Brain microvascular endothelial cell (primary cell): Measurements from ENCODE around the gene ADAM23.

ENCODE experiments used
- DNase-seq: peaks from one replicate; pipeline ENCODE4 v3.0.0-alpha.2; 2020
- H3K27ac ChIP-seq: fragments of 250-450 bp; sonication (Bioruptor Pico); 2 replicates; pipeline ENCODE4 v1.5.1; 2020; ENCODE audit warnings: mild to moderate bottlenecking, moderate library complexity
- H3K27me3 ChIP-seq: fragments of 250-450 bp; sonication (Bioruptor Pico); replicated peaks from 2 replicates; pipeline ENCODE4 v1.5.1; 2020; ENCODE audit warnings: mild to moderate bottlenecking
- H3K36me3 ChIP-seq: fragments of 250-450 bp; sonication (Bioruptor Pico); replicated peaks from 2 replicates; pipeline ENCODE4 v1.5.1; 2020; ENCODE audit warnings: mild to moderate bottlenecking
- H3K4me3 ChIP-seq: 2 replicates; pipeline ENCODE4 v1.5.1; 2011; ENCODE audit warnings: low read depth, mild to moderate bottlenecking, control low read depth, low read length, moderate library complexity
- CTCF ChIP-seq: IDR thresholded peaks from 2 replicates; pipeline ENCODE4 v1.5.1; 2011; ENCODE audit warnings: low read depth, mild to moderate bottlenecking, moderate library complexity, low read length, control low read depth, inconsistent platforms; ENCODE audit errors: missing control alignments
- in situ Hi-C: cut with HindIII; loops from 2 replicates; pipeline ENCODE4 v1.10.0; 2017; ENCODE audit warnings: low sequenced_read_pairs, low pct_ligation_motif_present

The ADAM23 gene

GRCh38 chr2:206477296-206477695 is 34.0 kb downstream of the ADAM23 start:
- H3K27me3 ChIP-seq: no peaks in the 10 kb centered on the region
- in situ Hi-C loops: no loop called here
- no peak overlapping the region for H3K27ac ChIP-seq
- no peak overlapping the region for H3K4me3 ChIP-seq
- DNase-seq: peak; percentile 34
- TF ChIP-seq CTCF: no peak
- H3K36me3 ChIP-seq: no peaks in the 10 kb centered on the region

- no peak for TF ChIP-seq CTCF
- in situ Hi-C loops: no loop called here
- Histone ChIP-seq H3K4me3 (no peak overlapping the region), H3K36me3 (no peaks in the 10 kb centered on the region), H3K27me3 (no peaks in the 10 kb centered on the region), H3K27ac (no peak overlapping the region)
- no peak for DNase-seq
These were observed 35.0 kb downstream of the ADAM23 start for GRCh38 chr2:206478340-206478739.

- Histone ChIP-seq H3K27me3 (no peaks in the 10 kb centered on the region), H3K27ac (no peak overlapping the region), H3K4me3 (no peak overlapping the region), H3K36me3 (no peaks in the 10 kb centered on the region)
- TF ChIP-seq CTCF: no peak
- no peak for DNase-seq
- in situ Hi-C loops: no loop called here
These were observed 36.8 kb downstream of the ADAM23 start for GRCh38 chr2:206480161-206480560.

GRCh38 chr2:206480620-206481019 is 37.3 kb downstream of the ADAM23 start:
- in situ Hi-C loops: no loop called here
- H3K27ac ChIP-seq: no peak overlapping the region
- H3K36me3 ChIP-seq: no peaks in the 10 kb centered on the region
- no peak overlapping the region for H3K4me3 ChIP-seq
- no peak for DNase-seq
- H3K27me3 ChIP-seq: no peaks in the 10 kb centered on the region
- no peak for TF ChIP-seq CTCF

- no peaks in the 10 kb centered on the region for H3K36me3 ChIP-seq
- no peak overlapping the region for H3K4me3 ChIP-seq
- in situ Hi-C loops: no loop called here
- H3K27me3 ChIP-seq: no peaks in the 10 kb centered on the region
- no peak overlapping the region for H3K27ac ChIP-seq
- DNase-seq: no peak
- TF ChIP-seq CTCF: no peak
These were observed 37.7 kb downstream of the ADAM23 start for GRCh38 chr2:206481056-206481455.

GRCh38 chr2:206482123-206482522 is 38.8 kb downstream of the ADAM23 start:
- TF ChIP-seq CTCF: no peak
- no peaks in the 10 kb centered on the region for H3K27me3 ChIP-seq
- H3K36me3 ChIP-seq: no peaks in the 10 kb centered on the region
- H3K4me3 ChIP-seq: no peak overlapping the region
- in situ Hi-C loops: no loop called here
- H3K27ac ChIP-seq: no peak overlapping the region
- no peak for DNase-seq
